Bronchial epithelial cell (primary cell): ENCODE measurements around the gene PPID. TPM values are rescaled to one million over a fixed set of nuclear protein-coding genes. Genes with fewer than 3 reads are reported as not detected.
"Not testable (repeated sequence)": the region's sequence is repeated elsewhere in the genome, so short reads cannot be mapped to it uniquely, and the experiment has no call there.

Experiments used
- DNase-seq: peaks from one replicate; pipeline ENCODE4 v3.0.0-alpha.2; 2010; ENCODE audit warnings: low read depth
- FAIRE-seq: peaks from 2 replicates; lab custom pipeline; 2011; peaks lifted over from hg19 to GRCh38; lab: Jason Lieb, UNC
- H3K27me3 ChIP-seq: 2 replicates; pipeline ENCODE4 v1.5.1; 2011; ENCODE audit warnings: low read length; ENCODE audit not compliant: control insufficient read depth, insufficient read depth
- H3K36me3 ChIP-seq: 2 replicates; pipeline ENCODE4 v1.5.1; 2011; ENCODE audit warnings: low read length; ENCODE audit not compliant: control insufficient read depth, insufficient read depth
- H3K4me3 ChIP-seq: 2 replicates; pipeline ENCODE4 v1.5.1; 2011; ENCODE audit warnings: mild to moderate bottlenecking, low read depth, low read length, control low read depth
- total RNA-seq: library from RNA; depleted of rRNA; stranded (reverse); fragments of >200 nt; gene quantifications from 2 replicates; pipeline ENCODE4 v1.2.1, GENCODE V29; 2014
- TF ChIP-seq, protein P1 (sequence below): IDR thresholded peaks from 2 replicates; pipeline ENCODE4 v1.5.1; 2011; ENCODE audit warnings: mild to moderate bottlenecking, moderate library complexity, low read length, control low read depth, inconsistent platforms; ENCODE audit not compliant: insufficient read depth, severe bottlenecking

Gene PPID
- total RNA-seq, 1 donor from 2014 or later = 16.3 TPM

GRCh38 chr4:158758703-158759102 is 35.5 kb upstream of the PPID start:
- no peaks in the 10 kb centered on the region for H3K36me3 ChIP-seq
- no peak overlapping the region for H3K4me3 ChIP-seq
- H3K27me3 ChIP-seq = no peaks in the 10 kb centered on the region
- TF ChIP-seq, protein P1, sequence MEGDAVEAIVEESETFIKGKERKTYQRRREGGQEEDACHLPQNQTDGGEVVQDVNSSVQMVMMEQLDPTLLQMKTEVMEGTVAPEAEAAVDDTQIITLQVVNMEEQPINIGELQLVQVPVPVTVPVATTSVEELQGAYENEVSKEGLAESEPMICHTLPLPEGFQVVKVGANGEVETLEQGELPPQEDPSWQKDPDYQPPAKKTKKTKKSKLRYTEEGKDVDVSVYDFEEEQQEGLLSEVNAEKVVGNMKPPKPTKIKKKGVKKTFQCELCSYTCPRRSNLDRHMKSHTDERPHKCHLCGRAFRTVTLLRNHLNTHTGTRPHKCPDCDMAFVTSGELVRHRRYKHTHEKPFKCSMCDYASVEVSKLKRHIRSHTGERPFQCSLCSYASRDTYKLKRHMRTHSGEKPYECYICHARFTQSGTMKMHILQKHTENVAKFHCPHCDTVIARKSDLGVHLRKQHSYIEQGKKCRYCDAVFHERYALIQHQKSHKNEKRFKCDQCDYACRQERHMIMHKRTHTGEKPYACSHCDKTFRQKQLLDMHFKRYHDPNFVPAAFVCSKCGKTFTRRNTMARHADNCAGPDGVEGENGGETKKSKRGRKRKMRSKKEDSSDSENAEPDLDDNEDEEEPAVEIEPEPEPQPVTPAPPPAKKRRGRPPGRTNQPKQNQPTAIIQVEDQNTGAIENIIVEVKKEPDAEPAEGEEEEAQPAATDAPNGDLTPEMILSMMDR = no peak
- DNase-seq (no peak), FAIRE-seq (no peak)

- DNase-seq (no peak), FAIRE-seq (no peak)
- H3K4me3 ChIP-seq = no peak overlapping the region
- TF ChIP-seq, protein P1 = no peak
- H3K27me3 ChIP-seq = no peaks in the 10 kb centered on the region
- no peaks in the 10 kb centered on the region for H3K36me3 ChIP-seq
Measured at GRCh38 chr4:158758142-158758541, 34.9 kb upstream of the PPID start.

- DNase-seq (no peak), FAIRE-seq (no peak)
- Histone ChIP-seq H3K4me3 (no peak overlapping the region), H3K36me3 (no peaks in the 10 kb centered on the region), H3K27me3 (no peaks in the 10 kb centered on the region)
- TF ChIP-seq, protein P1 = no peak
Measured at GRCh38 chr4:158756588-158756987, 33.4 kb upstream of the PPID start.

DNA sequence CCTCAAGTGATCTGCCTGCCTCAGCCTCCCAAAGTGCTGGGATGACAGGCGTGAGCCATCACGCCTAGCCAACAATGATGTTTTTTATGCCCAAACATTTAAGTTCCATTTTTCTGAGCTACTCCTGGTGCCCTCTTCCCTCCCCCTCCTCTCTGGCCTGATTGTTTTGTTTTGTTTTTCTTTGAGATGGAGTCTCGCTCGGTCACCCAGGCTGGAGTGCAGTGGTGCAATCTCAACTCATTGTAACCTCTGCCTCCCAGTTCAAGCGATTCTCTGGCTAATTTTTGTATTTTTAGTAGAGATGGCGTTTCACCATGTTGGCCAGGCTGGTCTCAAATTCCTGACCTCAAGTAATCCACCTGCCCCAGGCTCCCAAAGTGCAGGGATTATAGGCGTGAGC is 32.6 kb upstream of the PPID start:
- H3K4me3 ChIP-seq, FAIRE-seq, DNase-seq, H3K27me3 ChIP-seq, H3K36me3 ChIP-seq: not testable (repeated sequence)

- TF ChIP-seq, protein P1 = no peak
- no peaks in the 10 kb centered on the region for H3K36me3 ChIP-seq
- H3K4me3 ChIP-seq = no peak overlapping the region
- no peak for FAIRE-seq
- H3K27me3 ChIP-seq = no peaks in the 10 kb centered on the region
- DNase-seq = no peak
Measured at GRCh38 chr4:158754385-158755180, 31.4 kb upstream of the PPID start.

GRCh38 chr4:158750379-158750778 is 27.2 kb upstream of the PPID start:
- no peaks in the 10 kb centered on the region for H3K27me3 ChIP-seq
- FAIRE-seq = no peak
- TF ChIP-seq, protein P1 = no peak
- no peak for DNase-seq
- no peaks in the 10 kb centered on the region for H3K36me3 ChIP-seq
- H3K4me3 ChIP-seq = no peak overlapping the region

DNA sequence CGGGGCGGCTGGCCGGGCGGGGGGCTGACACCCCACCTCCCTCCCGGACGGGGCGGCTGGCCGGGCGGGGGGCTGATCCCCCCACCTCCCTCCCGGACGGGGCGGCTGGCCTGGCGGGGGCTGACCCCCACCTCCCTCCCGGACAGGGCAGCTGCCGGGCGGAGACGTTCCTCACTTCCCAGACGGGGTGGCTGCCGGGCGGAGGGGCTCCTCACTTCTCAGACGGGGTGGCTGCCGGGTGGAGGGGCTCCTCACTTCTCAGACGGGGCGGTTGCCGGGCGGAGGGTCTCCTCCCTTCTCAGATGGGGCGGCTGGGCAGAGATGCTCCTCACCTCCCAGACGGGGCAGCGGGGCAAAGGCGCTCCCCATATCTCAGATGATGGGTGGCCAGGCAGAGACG is 23.3 kb upstream of the PPID start:
- H3K27me3 ChIP-seq, H3K36me3 ChIP-seq, FAIRE-seq, DNase-seq, H3K4me3 ChIP-seq: not testable (repeated sequence)
